ENCODE data around the gene MIGA2. TPM values are rescaled to one million over a fixed set of nuclear protein-coding genes. Genes with fewer than 3 reads are reported as not detected.
A peak's percentile ranks its signal among the peaks of the same experiment; 100 is the strongest.

Gene MIGA2
- total RNA-seq, 1 experiment from 2014 or later: 17.6 TPM

DNA sequence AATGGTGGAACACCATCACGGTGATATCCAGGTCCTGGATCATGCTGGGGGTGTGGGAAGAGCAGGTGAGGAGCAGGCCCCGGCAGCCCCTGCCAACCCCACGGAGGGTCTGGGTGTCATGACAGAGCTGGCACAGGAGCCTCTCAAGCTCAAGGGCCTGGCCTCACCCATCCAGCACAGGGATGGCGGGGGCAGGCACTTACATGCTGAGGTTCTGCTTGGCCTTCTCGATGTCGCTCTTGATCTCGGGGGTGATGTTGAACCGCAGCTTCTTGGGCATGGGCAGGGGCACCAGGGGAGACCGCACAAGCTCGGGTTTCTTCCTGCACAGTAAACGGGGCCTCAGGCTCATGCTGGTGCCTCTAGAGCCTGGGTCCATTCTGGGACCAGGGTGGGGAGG is 61.9 kb downstream of the MIGA2 start:
- Histone ChIP-seq H3K27ac (no peak overlapping the region), H3K9me3 (replicated peaks) (no peaks in the 10 kb centered on the region), H3K36me3 (0 out of 2 replicates have a peak, but pooled peaks cover 2% of the 10 kb centered on the region), H3K27me3 (replicated peaks) (no peaks in the 10 kb centered on the region), H3K4me1 (replicated peaks) (no peaks in the 10 kb centered on the region), H3K4me3 (no peak overlapping the region)
- DNase-seq (ENCODE audit: low read depth in 1 of 2, low spot score in 2 of 2): no peak

DNA sequence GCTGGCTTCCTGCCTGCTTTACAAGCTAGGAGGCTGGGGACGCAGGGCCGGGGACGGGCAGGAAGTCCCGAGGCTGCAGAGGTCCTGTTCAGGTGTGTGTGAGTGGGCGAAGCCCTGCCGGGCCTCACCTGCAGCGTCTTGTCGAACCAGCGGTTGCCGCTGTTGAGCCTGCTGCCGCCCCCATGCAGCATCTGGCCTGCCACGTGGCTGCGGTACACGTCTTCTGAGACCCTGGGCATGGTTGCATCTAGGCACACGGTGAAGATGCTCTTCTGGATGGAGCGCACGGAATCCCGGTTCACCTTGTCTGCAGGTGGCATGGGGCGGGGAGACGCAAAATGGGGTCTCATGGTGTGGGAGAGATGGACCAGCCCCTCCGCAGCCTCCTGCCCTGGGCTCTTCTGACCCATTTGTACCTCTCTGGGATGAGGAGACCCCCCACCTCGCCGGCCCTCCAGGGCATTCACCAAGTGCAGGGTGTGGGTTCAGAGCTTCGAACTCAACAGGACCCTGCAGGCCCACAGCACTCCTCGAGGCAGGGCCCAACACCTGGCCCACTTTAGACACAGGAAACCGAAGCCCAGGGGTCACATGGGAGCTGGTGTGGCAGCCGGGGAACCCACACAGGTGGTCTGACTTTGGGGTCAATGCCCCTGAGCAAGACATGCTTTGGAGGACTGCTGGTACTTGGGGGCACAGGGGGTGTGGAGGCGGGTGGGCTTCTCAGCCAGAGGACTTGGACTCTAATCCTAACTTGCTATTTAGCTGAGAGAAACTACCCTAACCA is 64.2 kb downstream of the MIGA2 start:
- 0 out of 2 replicates have a peak, but pooled peaks cover 2% of the 10 kb centered on the region for H3K36me3 ChIP-seq
- DNase-seq (ENCODE audit: low read depth in 1 of 2, low spot score in 2 of 2): no peak
- H3K27me3 ChIP-seq (replicated peaks): no peaks in the 10 kb centered on the region
- H3K9me3 ChIP-seq (replicated peaks): no peaks in the 10 kb centered on the region
- no peak overlapping the region for H3K27ac ChIP-seq
- no peaks in the 10 kb centered on the region for H3K4me1 ChIP-seq (replicated peaks)
- no peak overlapping the region for H3K4me3 ChIP-seq

DNA sequence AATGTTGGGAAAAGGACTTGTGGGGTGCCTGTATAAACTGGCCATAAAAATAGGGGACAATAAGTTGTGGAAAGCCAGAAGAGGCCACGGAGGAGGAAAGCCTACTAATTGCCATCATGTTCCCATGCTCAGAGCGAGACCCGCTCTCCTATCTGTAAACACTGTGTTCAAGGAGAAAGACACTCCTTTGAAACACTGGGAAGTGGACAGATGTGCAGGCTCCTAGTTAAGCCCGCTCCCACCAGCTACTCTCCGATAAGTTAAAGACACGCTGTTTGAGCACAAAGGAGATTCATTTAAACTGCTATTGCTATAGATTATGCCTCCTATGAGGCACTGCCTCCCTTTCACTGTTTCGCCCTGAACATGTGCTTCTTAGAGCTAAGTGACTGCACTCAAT is 64.9 kb downstream of the MIGA2 start:
- Histone ChIP-seq H3K4me3 (no peak overlapping the region), H3K36me3 (0 out of 2 replicates have a peak, but pooled peaks cover 2% of the 10 kb centered on the region), H3K4me1 (replicated peaks) (no peaks in the 10 kb centered on the region), H3K9me3 (replicated peaks) (no peaks in the 10 kb centered on the region), H3K27ac (no peak overlapping the region), H3K27me3 (replicated peaks) (no peaks in the 10 kb centered on the region)
- DNase-seq (ENCODE audit: low read depth in 1 of 2, low spot score in 2 of 2): no peak

DNA sequence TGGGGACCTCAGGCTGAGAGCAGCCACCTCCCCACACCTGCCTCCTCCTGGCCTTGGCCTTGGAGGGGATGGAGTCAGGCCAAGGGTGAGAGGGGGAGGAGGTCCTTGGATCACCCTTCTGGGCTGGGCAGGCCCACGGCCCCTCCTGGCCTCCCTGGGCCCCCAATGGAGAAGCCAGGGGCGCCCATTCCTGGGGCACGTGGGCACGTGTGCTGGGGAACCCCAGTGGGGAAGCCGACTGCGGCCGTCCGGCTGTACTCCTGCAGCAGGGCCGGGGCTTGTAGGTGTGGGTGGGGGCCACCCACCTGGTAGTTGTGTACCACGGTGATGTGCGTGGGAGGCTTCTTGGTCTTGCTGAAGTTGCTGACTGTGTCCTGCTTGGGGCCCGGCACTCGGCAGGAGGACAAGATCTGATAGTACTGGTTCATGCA is 65.7 kb downstream of the MIGA2 start:
- Histone ChIP-seq H3K9me3 (replicated peaks) (no peaks in the 10 kb centered on the region), H3K36me3 (peaks cover 2% of the 10 kb centered on the region; the same call in 1 of the 2 replicates), H3K27ac (no peak overlapping the region), H3K27me3 (replicated peaks) (no peaks in the 10 kb centered on the region), H3K4me1 (replicated peaks) (no peaks in the 10 kb centered on the region), H3K4me3 (no peak overlapping the region)
- DNase-seq (ENCODE audit: low read depth in 1 of 2, low spot score in 2 of 2): no peak

DNA sequence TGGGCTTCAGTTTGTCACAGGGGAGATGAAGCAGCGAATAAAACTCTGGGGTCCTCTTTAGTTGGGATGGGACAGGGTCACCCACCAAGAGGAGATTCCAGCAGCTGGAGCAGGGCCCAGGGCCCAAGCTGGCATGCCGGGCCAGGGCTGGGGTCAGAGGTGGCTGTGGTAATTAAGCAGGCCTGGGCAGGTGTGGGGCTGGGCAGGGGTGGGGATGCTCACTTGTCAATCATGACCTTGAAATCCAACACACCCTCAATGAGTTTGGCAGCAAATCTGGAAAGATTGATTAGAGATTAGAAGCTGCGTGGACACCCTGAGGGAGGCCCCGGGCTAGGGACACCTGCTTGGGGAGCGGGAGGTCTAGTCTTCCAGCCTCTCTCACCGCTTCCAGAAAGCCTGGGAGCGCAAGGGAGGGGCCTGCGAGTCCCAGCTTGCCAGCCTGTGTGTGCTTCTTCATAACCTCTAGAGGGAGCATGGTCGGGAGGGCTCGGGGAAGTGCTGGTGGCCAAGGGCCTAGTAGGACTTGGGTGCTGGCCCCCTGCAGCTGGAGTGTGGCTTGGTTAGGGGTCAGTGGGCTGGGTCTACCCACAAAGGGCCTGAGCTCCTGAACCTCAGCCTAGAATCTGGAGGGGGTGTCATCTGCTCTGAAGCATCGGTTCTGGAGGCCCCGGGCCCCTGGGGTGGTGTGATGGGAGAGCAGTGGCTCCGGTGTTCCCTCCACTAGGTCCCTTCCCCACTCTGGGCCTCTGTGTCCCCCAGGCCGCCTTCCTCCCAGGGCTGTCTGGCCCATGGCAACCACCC is 66.6 kb downstream of the MIGA2 start:
- Histone ChIP-seq H3K27me3 (replicated peaks) (no peaks in the 10 kb centered on the region), H3K4me3 (no peak overlapping the region), H3K27ac (no peak overlapping the region), H3K4me1 (replicated peaks) (no peaks in the 10 kb centered on the region), H3K9me3 (replicated peaks) (no peaks in the 10 kb centered on the region), H3K36me3 (peaks cover 7% of the 10 kb centered on the region)
- peak in 1 of 2 experiments; percentile 64 for DNase-seq (ENCODE audit: low read depth in 1 of 2, low spot score in 2 of 2)

DNA sequence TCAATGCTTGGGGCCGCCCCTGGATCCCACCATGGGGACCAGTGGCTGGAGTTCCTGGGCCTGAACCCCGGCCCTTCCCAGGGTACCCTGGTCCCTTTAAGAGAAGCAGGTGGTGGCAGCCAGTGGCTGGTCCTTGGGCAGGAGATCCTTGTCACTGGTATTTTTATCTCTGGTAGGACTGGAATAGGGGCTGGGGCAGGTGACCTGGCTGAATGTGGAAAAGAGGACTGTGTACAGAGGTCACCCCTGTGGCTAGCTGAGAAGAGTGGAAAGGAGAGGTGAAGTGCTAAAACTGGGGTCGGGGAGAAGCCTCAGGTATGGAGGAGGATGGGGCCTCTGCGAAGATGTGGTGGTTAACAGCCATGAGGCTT is 67.2 kb downstream of the MIGA2 start:
- Histone ChIP-seq H3K4me3 (no peak overlapping the region), H3K36me3 (peaks cover 7% of the 10 kb centered on the region), H3K27me3 (replicated peaks) (no peaks in the 10 kb centered on the region), H3K27ac (no peak overlapping the region), H3K9me3 (replicated peaks) (no peaks in the 10 kb centered on the region), H3K4me1 (replicated peaks) (no peaks in the 10 kb centered on the region)
- no peak for DNase-seq (ENCODE audit: low read depth in 1 of 2, low spot score in 2 of 2)

DNA sequence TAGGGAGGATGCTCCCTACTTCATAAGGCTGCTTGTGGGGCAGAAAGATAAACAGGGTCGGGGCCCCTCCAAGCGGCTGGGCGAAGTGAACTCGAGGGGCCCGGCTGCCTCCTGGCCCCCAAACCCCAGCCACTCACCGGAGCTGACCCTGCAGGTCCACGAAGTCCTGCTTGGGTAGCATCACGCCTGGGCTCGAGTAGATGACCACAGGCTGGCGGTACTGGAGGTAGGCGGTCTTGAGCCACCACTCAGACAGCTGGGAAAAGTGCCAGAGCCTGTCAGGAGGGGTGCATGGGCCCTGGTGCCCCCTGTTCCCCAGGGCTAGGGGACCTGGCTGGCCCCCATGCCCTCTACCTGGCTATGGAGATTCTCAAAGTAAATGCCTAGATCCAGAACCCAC is 67.6 kb downstream of the MIGA2 start:
- H3K4me1 ChIP-seq (replicated peaks): no peaks in the 10 kb centered on the region
- H3K27me3 ChIP-seq (replicated peaks): no peaks in the 10 kb centered on the region
- no peak overlapping the region for H3K4me3 ChIP-seq
- H3K9me3 ChIP-seq (replicated peaks): no peaks in the 10 kb centered on the region
- H3K36me3 ChIP-seq: peaks cover 7% of the 10 kb centered on the region
- H3K27ac ChIP-seq: no peak overlapping the region
- DNase-seq (ENCODE audit: low read depth in 1 of 2, low spot score in 2 of 2): no peak

DNA sequence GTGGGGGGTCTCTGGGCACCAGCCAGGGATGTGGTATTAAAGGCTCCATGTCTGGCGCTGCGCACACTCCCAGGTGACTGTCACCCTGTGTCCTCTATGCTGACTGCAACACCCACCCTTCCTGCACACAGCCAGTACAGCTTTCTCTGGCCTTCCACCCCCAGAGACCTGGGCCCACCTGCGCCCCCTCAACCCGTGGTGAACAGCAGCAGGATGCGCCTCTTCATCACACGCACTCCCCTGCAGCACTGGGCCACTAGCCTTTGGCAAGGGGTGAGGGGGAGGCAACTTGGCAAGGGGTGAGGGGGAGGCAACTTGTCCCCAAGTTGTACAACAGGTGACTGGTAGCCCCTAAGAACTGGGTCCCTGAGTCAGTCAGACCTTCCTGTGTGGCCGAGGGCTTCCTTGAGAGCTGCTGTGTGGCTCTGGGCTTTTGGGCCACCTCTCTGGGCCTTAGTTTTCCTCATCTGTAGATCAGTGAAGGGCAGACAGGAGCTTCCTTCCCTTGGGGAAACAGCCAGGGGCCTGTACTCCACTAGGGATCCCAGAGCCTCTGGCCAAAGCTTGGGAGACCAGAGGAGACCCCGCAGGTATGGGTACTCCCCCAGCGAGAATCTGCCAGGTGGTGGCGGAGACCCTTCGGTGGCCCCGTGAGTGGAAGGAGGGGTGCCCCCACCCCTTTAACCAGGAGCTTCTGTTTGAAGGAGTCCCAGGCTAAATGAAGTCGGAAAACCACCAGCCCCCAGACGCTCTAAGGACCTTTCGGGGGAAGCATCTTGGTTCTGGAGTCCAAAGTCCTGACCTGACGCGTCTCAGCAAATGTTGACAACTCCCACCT is 69.7 kb downstream of the MIGA2 start:
- Histone ChIP-seq H3K27ac (no peak overlapping the region), H3K27me3 (replicated peaks) (no peaks in the 10 kb centered on the region), H3K4me3 (no peak overlapping the region), H3K36me3 (peaks cover 10% of the 10 kb centered on the region), H3K4me1 (replicated peaks) (peaks cover 10% of the 10 kb centered on the region; the same call in 1 of the 2 replicates), H3K9me3 (replicated peaks) (no peaks in the 10 kb centered on the region)
- no peak for DNase-seq (ENCODE audit: low read depth in 1 of 2, low spot score in 2 of 2)

DNA sequence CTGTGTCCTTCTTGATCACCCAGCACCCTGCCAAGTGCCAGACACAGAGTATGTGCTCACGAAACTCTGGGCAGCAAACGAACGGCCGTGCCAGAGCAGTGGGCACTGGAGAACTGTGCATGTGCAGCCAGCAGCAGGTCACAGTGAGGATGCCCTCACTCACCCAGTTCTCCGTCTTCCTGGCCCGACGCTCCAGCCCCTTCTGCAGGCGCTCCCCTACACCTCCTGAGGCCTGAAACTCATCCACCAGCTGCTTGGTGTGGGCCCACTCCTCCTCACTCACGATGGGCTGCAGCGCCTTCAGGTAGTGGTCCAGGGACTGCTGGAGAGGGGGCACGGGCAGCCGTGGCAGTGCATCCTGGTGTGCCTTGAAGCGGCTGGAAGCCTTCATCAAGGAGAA is 71.2 kb downstream of the MIGA2 start:
- Histone ChIP-seq H3K27me3 (replicated peaks) (no peaks in the 10 kb centered on the region), H3K9me3 (replicated peaks) (no peaks in the 10 kb centered on the region)
- no peak for DNase-seq (ENCODE audit: low read depth in 1 of 2, low spot score in 2 of 2)

DNA sequence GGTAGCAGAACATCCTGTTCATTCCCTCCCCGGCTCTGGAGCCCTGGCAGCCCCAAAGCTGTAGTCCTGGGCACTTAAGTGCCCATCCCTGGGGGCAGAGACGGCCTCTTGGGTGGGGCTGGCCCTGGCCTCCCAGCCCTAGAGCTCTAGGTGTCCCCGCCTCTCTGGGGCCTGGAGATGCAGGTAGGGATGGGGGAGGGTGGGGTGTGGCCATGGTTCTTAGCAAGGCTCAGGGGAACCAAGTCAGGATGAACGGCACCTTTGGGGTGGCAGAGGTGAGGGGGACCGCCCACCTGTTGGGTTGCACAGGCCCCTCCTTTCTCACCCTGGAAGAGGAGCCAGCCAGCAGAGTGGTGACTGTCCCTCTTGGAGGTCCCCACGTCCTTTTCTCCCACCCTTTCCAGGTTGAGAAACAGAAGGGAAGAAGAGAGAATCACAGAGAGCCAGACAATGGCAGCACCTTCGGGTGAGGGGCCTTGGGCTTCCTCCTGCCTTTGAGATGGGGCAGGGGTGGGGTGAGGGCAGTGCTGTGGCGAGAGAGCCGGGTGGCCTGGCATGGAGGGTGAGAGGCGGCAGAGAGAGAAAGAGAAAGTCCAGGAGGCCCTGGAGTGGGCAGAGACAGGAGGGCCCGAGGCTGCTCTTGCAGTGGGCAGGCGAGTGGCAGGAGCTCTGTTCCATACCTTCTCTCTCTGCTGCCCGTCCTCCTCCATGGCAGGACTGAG is 71.8 kb downstream of the MIGA2 start:
- Histone ChIP-seq H3K27me3 (replicated peaks) (no peaks in the 10 kb centered on the region), H3K27ac (no peak overlapping the region), H3K36me3 (peaks cover 16% of the 10 kb centered on the region), H3K9me3 (replicated peaks) (no peaks in the 10 kb centered on the region), H3K4me3 (no peak overlapping the region), H3K4me1 (replicated peaks) (peaks cover 16% of the 10 kb centered on the region)
- DNase-seq (ENCODE audit: low read depth in 1 of 2, low spot score in 2 of 2): no peak

More for the DNA sequence above, 71.2 kb downstream of the MIGA2 start:
- no peak overlapping the region for H3K4me3 ChIP-seq
- peaks cover 14% of the 10 kb centered on the region for H3K36me3 ChIP-seq
- no peak overlapping the region for H3K27ac ChIP-seq
- peaks cover 16% of the 10 kb centered on the region for H3K4me1 ChIP-seq (replicated peaks)

DNA sequence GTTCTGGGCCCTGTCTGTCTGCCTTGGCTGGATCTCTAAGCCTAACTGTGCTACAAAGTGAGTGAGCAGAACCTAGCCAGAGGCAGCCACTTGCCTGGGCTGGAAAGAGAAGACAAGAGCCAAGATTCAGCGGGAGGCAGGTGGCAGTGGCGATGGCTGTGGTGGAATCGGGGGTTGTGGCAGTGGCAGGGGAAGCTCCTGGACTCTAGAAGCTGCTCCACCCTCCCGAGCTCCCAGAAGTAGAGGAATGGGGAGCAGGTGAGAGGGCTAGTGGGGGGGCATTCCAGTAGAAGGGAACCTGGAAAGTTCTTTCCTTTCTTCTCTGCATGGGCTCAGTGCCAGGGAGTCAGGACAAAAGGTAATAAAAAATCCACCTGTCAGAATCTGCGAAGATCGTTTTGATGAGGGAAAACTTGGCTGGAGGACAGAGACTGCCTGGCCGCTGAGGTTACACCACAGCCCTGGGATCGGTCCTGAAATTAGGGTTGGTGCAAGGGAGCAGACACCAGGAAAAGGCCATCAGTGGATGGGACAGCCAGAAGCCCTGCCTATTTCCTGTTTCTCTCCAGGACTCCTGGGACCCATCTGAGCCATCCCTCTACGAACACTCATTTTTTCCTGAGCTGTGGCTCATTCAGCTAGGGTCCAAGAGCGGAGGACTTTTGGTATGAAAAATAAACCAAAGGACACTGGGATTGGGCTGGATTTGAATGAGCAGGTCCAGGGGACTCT is 72.5 kb downstream of the MIGA2 start:
- Histone ChIP-seq H3K4me3 (no peak overlapping the region), H3K27ac (no peak overlapping the region), H3K4me1 (replicated peaks) (peaks cover 16% of the 10 kb centered on the region), H3K36me3 (peaks cover 19% of the 10 kb centered on the region), H3K9me3 (replicated peaks) (no peaks in the 10 kb centered on the region), H3K27me3 (replicated peaks) (no peaks in the 10 kb centered on the region)
- DNase-seq (ENCODE audit: low read depth in 1 of 2, low spot score in 2 of 2): no peak

DNA sequence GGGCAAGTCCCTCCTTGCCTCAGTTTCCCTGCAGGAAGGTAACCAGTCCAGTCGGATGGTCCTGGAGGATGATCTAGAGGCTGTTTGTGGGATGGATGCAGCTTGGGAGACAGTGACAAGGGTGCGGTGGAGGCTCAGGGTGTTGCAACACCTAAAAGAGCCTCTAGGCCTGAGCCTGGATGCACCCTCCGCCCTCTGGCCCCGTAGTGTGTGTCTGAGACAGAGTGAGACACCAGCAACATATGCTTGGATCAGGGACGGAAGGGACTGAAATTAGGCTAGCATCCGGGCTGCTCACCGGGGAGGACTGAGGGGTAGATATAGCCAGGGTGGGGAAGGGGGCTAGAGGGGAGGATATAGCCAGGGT is 73.1 kb downstream of the MIGA2 start:
- Histone ChIP-seq H3K4me3 (no peak overlapping the region), H3K27ac (no peak overlapping the region), H3K4me1 (replicated peaks) (peaks cover 16% of the 10 kb centered on the region), H3K9me3 (replicated peaks) (no peaks in the 10 kb centered on the region), H3K27me3 (replicated peaks) (no peaks in the 10 kb centered on the region), H3K36me3 (peaks cover 19% of the 10 kb centered on the region)
- no peak for DNase-seq (ENCODE audit: low read depth in 1 of 2, low spot score in 2 of 2)
